Measurements from ENCODE around the gene SH3D19.

SH3D19 gene

DNA sequence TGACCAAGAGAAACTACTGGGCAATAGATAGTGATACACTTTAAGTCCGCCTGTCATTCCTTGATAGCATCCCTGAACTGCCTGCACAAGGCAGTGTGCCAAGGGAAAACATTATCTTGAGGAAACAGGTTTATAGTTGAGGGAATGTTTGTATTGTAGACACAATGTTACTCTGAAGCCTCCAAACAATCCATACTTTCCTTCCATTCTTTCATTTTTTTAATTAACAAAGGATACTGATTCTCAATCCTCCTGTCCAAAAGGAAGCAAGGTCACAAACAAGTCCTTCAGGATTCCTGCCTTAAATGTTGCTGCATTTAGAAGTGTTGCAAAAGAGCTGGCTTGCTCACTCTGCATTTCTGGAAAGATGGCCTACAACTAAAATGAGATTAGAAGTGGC lies 110.1 kb downstream of the SH3D19 start:
- no peak overlapping the region for H3K27ac Mint-ChIP-seq
- peaks cover 16% of the 10 kb centered on the region for H3K27me3 Mint-ChIP-seq
- H3K4me1 Mint-ChIP-seq (ENCODE audit: low read depth), result peaks cover under 1% of the 10 kb centered on the region
- no peak overlapping the region for H3K4me3 Mint-ChIP-seq
- no peaks in the 10 kb centered on the region for H3K9me3 Mint-ChIP-seq (ENCODE audit: low read depth)
- peaks cover 3% of the 10 kb centered on the region for H3K36me3 Mint-ChIP-seq

- H3K27ac Mint-ChIP-seq, result no peak overlapping the region
- peaks cover under 1% of the 10 kb centered on the region for H3K36me3 Mint-ChIP-seq
- no peak overlapping the region for H3K4me3 Mint-ChIP-seq
- H3K27me3 Mint-ChIP-seq, result peaks cover under 1% of the 10 kb centered on the region
- H3K4me1 Mint-ChIP-seq (ENCODE audit: low read depth), result no peaks in the 10 kb centered on the region
- H3K9me3 Mint-ChIP-seq (ENCODE audit: low read depth), result no peaks in the 10 kb centered on the region
These were observed 117.5 kb downstream of the SH3D19 start for GRCh38 chr4:151207868-151208267.

DNA sequence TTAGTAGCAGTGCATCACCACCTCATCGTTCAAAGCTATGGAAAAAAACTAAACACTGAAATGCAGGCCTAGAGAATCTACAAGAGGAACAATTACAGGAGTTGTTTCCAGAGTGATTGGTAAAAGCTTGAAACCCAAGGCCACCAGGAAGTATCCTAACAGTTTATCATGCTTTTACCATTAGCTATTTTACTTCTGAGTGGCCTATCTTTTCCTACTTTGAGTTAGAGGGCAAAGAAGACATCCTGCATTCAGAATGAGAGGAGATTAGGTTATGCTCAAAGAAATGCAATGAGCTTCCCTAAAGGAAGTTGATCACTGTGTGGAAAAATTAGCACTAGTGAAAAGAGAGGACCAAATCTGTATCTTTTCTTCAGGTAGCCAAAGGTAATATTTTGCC lies 118.2 kb downstream of the SH3D19 start:
- no peaks in the 10 kb centered on the region for H3K9me3 Mint-ChIP-seq (ENCODE audit: low read depth)
- no peaks in the 10 kb centered on the region for H3K36me3 Mint-ChIP-seq
- H3K27me3 Mint-ChIP-seq, result no peaks in the 10 kb centered on the region
- H3K4me1 Mint-ChIP-seq (ENCODE audit: low read depth), result no peaks in the 10 kb centered on the region
- no peak overlapping the region for H3K4me3 Mint-ChIP-seq
- no peak overlapping the region for H3K27ac Mint-ChIP-seq

GRCh38 chr4:151206241-151207005 lies 119.0 kb downstream of the SH3D19 start:
- H3K27ac Mint-ChIP-seq, result no peak overlapping the region

DNA sequence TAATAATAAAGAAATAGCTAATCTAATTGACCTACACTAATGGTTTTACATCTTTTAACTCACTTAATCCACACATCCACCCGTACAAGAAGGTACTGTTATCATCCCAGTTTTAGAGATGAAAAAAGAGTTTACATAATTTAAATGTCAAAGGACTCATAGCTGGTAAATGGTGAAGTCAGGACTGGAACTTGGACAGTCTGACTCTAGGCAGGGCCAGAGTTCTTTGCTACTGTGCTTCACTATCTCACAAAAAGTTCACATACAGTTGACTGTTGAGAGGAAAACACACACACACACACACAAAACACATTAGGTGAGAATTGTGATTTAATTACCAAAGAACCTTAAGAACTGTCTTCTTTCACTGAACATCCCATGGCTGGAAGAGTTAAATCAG lies 119.7 kb downstream of the SH3D19 start:
- no peak overlapping the region for H3K4me3 Mint-ChIP-seq
- no peaks in the 10 kb centered on the region for H3K36me3 Mint-ChIP-seq
- H3K4me1 Mint-ChIP-seq (ENCODE audit: low read depth), result no peaks in the 10 kb centered on the region
- H3K27ac Mint-ChIP-seq, result no peak overlapping the region
- H3K9me3 Mint-ChIP-seq (ENCODE audit: low read depth), result no peaks in the 10 kb centered on the region
- no peaks in the 10 kb centered on the region for H3K27me3 Mint-ChIP-seq

More at GRCh38 chr4:151206241-151207005, 119.0 kb downstream of the SH3D19 start:
- Mint-ChIP-seq H3K4me3 (no peak overlapping the region), H3K4me1 (ENCODE audit: low read depth) (no peaks in the 10 kb centered on the region), H3K36me3 (no peaks in the 10 kb centered on the region), H3K9me3 (ENCODE audit: low read depth) (no peaks in the 10 kb centered on the region), H3K27me3 (no peaks in the 10 kb centered on the region)

DNA sequence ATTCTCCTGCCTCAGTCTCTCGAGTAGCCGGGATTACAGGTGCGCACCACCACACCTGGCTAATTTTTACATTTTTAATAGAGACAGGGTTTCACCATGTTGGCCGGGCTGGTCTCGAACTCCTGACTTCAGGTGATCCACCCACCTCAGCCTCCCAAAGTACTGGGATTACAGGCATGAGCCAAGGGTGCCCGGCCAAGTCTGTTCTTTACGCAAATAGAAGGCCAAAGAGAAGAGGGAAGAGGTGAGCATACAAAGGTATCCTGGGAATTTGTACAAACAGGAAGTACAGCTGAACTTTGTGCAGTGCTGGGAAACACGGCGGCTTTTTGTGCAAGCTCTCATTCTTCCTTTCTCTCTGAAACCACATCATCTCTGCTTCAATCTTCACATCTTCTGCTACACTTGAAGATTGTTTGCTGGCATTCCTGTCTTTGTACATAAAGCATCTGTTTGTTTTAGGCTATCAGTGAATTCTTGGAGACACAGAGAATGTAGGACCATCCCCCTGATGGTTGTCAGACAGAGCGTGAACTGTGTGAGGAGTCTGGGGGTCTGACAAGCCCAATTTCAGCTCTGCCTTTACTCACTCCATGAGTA lies 120.4 kb downstream of the SH3D19 start:
- H3K4me3 Mint-ChIP-seq, result no peak overlapping the region
- no peaks in the 10 kb centered on the region for H3K4me1 Mint-ChIP-seq (ENCODE audit: low read depth)
- H3K9me3 Mint-ChIP-seq (ENCODE audit: low read depth), result no peaks in the 10 kb centered on the region
- no peaks in the 10 kb centered on the region for H3K27me3 Mint-ChIP-seq
- H3K36me3 Mint-ChIP-seq, result no peaks in the 10 kb centered on the region
- no peak overlapping the region for H3K27ac Mint-ChIP-seq

GRCh38 chr4:151202851-151203455 lies 122.5 kb downstream of the SH3D19 start:
- H3K4me1 Mint-ChIP-seq (ENCODE audit: low read depth), result no peaks in the 10 kb centered on the region
- no peak overlapping the region for H3K4me3 Mint-ChIP-seq
- H3K27me3 Mint-ChIP-seq, result no peaks in the 10 kb centered on the region
- no peak overlapping the region for H3K27ac Mint-ChIP-seq
- no peaks in the 10 kb centered on the region for H3K36me3 Mint-ChIP-seq
- H3K9me3 Mint-ChIP-seq (ENCODE audit: low read depth), result no peaks in the 10 kb centered on the region

DNA sequence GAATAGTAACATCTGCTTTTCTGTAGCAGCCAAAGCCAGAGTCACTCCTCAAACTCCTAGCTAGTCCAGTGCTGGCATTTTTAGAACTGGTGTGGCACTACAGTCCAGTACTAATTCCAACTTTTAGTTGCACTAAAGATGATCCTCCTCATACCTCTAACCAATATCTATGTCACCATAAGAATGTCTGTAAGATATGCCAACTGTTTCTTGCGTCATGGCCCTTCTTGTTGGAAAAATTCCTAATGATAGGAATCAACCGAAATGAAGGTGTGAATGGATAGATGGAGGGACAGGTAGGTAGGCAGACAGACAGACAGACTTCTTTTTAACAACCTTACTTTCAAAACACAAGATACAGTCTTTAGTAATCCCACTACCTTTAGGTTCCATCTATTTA lies 123.0 kb downstream of the SH3D19 start:
- no peaks in the 10 kb centered on the region for H3K27me3 Mint-ChIP-seq
- H3K4me1 Mint-ChIP-seq (ENCODE audit: low read depth), result no peaks in the 10 kb centered on the region
- no peak overlapping the region for H3K4me3 Mint-ChIP-seq
- no peaks in the 10 kb centered on the region for H3K36me3 Mint-ChIP-seq
- no peak overlapping the region for H3K27ac Mint-ChIP-seq
- no peaks in the 10 kb centered on the region for H3K9me3 Mint-ChIP-seq (ENCODE audit: low read depth)

DNA sequence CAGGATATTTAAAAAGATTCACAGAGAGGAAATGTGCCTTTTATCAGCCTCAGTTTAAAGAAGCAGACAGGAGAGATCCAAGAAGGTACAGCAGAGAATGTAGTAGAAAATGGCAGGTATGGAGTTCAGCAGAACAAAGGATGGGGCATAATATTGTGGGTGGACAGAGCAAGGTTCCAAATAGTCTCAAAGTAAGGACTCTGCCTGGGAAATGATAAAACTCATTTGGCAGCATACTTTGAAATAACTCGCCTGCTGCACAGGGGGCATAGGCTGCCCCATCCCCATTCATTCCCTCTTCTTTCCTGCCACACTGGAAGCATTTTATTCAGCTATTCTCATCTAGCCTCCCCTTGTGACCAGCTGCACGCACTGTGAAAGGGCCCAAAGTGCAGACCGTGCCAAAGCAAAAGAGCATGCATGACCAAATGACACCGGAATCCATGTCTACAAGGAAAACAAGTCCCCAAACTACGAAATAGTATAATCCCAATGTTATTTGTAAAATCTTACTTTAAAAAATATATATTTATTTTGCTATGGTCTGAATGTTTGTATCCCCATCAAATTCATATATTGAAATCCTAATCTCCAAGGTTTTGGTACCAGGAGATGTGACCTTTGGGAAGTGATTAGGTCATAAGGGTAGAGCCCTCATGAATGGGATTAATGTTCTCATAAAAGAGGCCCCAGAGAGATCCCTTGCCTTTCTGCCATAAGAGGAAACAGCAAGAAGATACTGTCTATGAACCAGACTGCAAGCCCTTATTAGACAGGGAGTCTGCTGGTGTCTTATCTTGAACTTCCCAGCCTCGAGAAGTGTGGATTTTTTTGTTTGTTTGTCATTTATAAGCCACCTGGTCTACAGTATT lies 125.8 kb downstream of the SH3D19 start:
- H3K36me3 Mint-ChIP-seq, result no peaks in the 10 kb centered on the region
- no peak overlapping the region for H3K27ac Mint-ChIP-seq
- H3K4me1 Mint-ChIP-seq (ENCODE audit: low read depth), result no peaks in the 10 kb centered on the region

DNA sequence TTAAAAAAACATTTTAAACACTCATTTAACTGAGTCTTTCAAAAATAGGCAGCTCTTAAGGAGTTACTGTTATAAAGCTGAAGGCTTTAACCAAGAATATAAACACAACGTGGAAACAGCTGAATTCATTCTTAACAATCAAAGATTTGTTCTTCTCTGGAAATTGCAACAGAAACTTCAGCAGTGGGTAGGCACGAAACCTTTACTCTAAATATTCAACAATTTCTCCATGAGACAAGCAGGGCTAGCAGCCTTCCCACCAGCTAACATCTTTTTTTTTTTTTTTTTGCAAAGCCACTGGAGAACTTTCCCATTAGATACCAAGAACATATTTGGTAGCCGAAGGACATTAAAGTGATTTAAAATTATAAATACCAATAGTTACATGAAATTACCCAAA lies 126.7 kb downstream of the SH3D19 start:
- H3K9me3 Mint-ChIP-seq (ENCODE audit: low read depth), result no peaks in the 10 kb centered on the region
- no peak overlapping the region for H3K27ac Mint-ChIP-seq
- H3K27me3 Mint-ChIP-seq, result peaks cover 3% of the 10 kb centered on the region
- no peaks in the 10 kb centered on the region for H3K36me3 Mint-ChIP-seq
- no peaks in the 10 kb centered on the region for H3K4me1 Mint-ChIP-seq (ENCODE audit: low read depth)
- no peak overlapping the region for H3K4me3 Mint-ChIP-seq

More for the DNA sequence above, 125.8 kb downstream of the SH3D19 start:
- Mint-ChIP-seq H3K4me3 (no peak overlapping the region), H3K9me3 (ENCODE audit: low read depth) (no peaks in the 10 kb centered on the region), H3K27me3 (peaks cover 3% of the 10 kb centered on the region)

GRCh38 chr4:151197247-151197646 lies 128.2 kb downstream of the SH3D19 start:
- Mint-ChIP-seq H3K27me3 (peaks cover 9% of the 10 kb centered on the region), H3K36me3 (peaks cover 3% of the 10 kb centered on the region), H3K9me3 (ENCODE audit: low read depth) (no peaks in the 10 kb centered on the region), H3K27ac (no peak overlapping the region), H3K4me1 (ENCODE audit: low read depth) (no peaks in the 10 kb centered on the region), H3K4me3 (no peak overlapping the region)

- Mint-ChIP-seq H3K27ac (no peak overlapping the region), H3K4me3 (no peak overlapping the region), H3K4me1 (ENCODE audit: low read depth) (no peaks in the 10 kb centered on the region), H3K36me3 (peaks cover 6% of the 10 kb centered on the region), H3K27me3 (peaks cover 12% of the 10 kb centered on the region), H3K9me3 (ENCODE audit: low read depth) (peaks cover 3% of the 10 kb centered on the region)
These were observed 129.6 kb downstream of the SH3D19 start for GRCh38 chr4:151195801-151196200.

- peaks cover 17% of the 10 kb centered on the region for H3K27me3 Mint-ChIP-seq
- H3K36me3 Mint-ChIP-seq, result peaks cover 6% of the 10 kb centered on the region
- H3K27ac Mint-ChIP-seq, result no peak overlapping the region
- no peaks in the 10 kb centered on the region for H3K4me1 Mint-ChIP-seq (ENCODE audit: low read depth)
- peaks cover 5% of the 10 kb centered on the region for H3K9me3 Mint-ChIP-seq (ENCODE audit: low read depth)
- no peak overlapping the region for H3K4me3 Mint-ChIP-seq
These were observed 132.0 kb downstream of the SH3D19 start for GRCh38 chr4:151193414-151193813.

- peaks cover 19% of the 10 kb centered on the region for H3K27me3 Mint-ChIP-seq
- H3K9me3 Mint-ChIP-seq (ENCODE audit: low read depth), result peaks cover 5% of the 10 kb centered on the region
- peaks cover 6% of the 10 kb centered on the region for H3K36me3 Mint-ChIP-seq
- no peak overlapping the region for H3K4me3 Mint-ChIP-seq
- H3K27ac Mint-ChIP-seq, result no peak overlapping the region
- H3K4me1 Mint-ChIP-seq (ENCODE audit: low read depth), result no peaks in the 10 kb centered on the region
These were observed 132.7 kb downstream of the SH3D19 start for GRCh38 chr4:151192556-151193235.

Data from activated naive CD8-positive, alpha-beta T cell (primary cell).